GM19468 (cell line): ENCODE results near the gene CTTN.

Experiments
- ATAC-seq: cut with Tn5 transposase; IDR thresholded peaks from one replicate; pipeline ENCODE4 v1.9.1; 2021; ENCODE audit warnings: mild to moderate bottlenecking, moderate library complexity, moderate number of reproducible peaks; ENCODE audit not compliant: unreplicated experiment; ENCODE audit errors: extremely low read depth

Gene CTTN

GRCh38 chr11:70423523-70424505, 25.5 kb downstream of the CTTN start:
- no peak for ATAC-seq

DNA sequence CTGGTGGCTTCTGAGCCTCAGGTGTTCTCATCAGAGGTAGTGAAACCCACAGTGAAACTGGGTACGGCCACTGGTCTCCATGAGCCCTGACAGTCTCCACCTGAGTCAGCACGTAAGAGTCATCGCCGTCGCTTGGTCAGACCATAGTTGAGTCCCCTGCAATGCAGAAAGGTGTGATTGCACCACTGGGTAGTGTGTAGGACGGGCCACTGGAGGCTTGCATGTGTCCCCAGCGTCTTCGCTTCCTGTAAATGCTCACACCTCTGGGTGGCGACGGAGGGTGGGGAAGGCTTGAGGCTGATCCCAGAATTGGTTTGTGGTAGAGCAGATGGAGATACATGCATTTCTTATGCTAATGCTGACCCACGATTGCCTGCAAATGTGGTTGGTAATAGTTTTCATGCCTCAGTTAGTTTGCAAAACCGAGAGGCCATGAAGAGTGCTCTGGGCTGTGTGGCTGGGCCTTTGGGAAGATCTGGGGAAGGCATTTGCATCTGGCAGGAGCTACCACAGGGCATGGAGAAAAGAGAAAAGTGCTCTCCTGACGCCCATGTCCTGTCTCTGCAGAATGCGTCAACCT, 26.5 kb downstream of the CTTN start:
- no peak for ATAC-seq

- no peak for ATAC-seq
Observed at GRCh38 chr11:70427436-70427835, 29.1 kb downstream of the CTTN start.

DNA sequence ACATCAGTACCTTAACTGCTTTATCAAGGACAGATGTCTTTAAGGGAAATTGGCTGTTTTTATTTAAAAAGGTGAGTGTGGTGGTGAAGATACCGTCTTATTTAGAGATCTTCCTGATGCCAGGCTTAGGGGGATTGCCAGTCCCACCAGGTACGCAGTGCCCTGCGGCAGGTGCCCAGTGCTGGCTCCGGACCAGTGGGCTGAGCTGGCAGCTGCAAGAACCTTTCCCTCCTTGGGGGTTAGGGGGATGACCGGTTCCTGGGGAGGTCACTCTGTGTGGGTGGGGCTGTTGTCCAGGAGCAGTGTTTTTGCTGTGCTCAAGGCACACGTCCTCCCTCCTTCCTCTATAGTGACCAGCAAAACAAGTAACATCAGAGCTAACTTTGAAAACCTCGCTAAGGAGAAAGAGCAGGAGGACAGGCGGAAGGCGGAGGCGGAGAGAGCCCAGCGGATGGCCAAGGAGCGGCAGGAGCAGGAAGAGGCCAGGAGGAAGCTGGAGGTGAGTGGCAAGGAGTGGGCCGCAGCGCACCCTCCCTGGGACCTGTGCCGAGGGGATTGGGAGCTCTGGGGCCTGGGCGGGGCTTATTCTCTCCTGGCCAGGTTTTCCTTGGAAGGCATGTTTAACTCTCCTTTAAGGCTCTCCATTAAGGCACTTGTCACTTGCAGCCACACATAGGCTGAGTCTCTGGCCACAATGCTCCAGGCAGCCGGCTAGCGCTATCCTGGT, 30.5 kb downstream of the CTTN start:
- no peak for ATAC-seq

DNA sequence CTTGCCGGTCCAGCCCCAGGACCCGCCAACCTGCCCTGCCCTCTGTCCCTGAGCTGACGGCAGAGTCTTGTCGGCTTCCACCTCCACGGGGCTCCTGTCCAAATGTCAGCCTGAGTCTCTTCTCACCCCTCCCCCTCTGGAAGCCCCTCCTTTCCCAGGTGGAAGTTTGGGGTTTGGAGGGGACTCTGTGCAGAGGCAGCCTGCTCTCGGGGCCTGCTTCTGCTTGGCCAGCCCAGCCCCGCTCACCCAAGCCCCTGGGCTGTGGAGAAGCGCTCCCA, 31.0 kb downstream of the CTTN start:
- ATAC-seq, result no peak

- ATAC-seq, result no peak
Observed at GRCh38 chr11:70429724-70430521, 31.6 kb downstream of the CTTN start.

DNA sequence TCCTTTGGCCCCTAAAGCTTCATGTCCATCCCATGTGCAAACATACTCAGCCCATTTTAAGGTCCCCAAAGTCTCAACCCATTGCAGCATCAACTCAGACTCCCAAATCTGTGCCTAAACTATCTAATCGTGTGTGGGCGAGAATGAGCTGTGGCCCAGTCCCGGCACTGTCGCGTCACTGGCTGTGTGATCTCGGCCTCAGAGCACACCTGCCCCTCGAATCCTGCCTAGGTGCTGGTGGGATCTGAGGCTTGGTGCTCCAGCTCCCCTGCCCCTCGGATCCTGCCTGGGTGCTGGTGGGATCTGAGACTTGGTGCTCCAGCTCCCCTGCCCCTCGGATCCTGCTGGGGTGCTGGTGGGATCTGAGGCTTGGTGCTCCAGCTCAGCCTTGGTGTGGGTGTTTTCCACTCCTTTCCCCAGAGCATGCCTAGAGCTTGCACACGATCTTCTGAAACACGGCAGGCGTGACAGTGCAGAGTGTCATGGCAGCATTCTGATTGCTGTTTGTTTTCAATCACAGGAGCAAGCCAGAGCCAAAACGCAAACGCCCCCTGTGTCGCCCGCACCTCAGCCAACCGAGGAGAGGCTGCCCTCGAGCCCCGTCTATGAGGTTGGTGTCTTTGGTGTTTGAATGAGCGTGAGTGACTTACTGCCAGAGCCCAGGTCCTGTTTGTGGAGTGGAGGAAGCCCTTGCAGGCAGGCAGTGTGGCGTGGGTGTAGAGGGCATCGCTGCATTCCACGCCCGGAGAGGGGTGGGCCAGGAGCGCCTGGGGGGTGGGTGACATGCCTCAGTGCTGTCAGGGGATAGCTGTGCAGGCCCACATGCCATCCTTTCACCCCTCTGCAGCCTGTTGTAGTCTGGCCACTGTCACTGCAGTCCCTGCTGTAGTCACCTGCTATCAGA, 32.6 kb downstream of the CTTN start:
- ATAC-seq, result no peak

- no peak for ATAC-seq
Observed at GRCh38 chr11:70431611-70432010, 33.3 kb downstream of the CTTN start.

DNA sequence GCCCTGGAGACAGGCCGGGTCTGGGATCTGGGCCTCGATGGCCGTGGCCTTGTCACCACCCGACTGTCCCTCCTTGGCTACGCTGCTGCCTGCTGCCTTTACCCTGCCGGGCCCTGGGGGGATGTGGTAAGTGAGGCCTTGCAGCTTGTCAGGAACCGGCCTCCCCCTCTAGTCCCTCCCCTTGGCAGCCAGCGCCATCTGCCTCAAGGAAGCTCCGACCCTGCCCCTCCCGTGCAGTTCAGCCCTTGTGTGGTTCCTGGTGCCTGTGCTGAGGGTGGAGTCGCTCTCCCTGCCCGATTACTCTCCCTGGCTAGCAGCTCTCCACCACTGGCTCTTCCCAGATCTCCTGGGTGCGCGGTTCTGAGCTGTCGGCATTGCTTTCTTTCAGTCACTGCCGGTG, 33.7 kb downstream of the CTTN start:
- no peak for ATAC-seq

GRCh38 chr11:70432580-70432979, 34.3 kb downstream of the CTTN start:
- no peak for ATAC-seq

DNA sequence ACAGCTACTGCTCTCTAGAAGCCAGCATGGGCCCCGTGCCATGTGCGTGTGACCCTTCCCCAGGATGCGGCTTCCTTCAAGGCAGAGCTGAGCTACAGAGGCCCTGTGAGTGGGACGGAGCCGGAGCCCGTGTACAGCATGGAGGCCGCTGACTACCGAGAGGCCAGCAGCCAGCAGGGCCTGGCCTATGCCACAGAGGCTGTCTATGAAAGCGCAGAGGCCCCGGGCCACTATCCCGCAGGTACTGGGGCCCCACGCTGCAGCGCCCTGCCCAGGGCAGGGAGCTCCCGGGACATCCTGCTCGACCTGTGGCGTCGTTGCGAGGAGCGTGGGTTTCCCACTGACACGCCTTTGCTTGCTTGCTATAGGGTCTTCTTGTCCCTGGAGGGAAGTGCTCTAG, 34.7 kb downstream of the CTTN start:
- ATAC-seq, result no peak

DNA sequence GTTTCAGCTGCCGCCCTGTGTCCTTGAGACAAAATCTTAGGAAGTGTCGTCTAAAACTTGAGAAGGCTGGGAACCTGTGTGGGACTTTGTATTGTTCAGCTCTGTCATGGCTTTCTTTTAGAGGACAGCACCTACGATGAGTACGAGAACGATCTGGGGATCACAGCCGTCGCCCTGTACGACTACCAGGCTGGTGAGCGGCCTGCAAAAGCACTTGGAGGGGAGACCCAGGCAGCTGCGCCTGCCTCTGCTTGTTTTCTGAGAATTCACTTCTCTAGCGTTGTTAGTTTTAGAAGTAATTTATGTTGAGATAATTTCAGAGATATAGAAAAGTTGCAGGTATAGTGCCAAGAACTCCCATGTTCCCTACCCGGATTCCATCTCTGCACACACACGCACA, 35.2 kb downstream of the CTTN start:
- no peak for ATAC-seq

GRCh38 chr11:70433966-70434812, 35.9 kb downstream of the CTTN start:
- no peak for ATAC-seq

- no peak for ATAC-seq
Observed at GRCh38 chr11:70434813-70435278, 36.5 kb downstream of the CTTN start.

GRCh38 chr11:70435361-70435760, 37.0 kb downstream of the CTTN start:
- no peak for ATAC-seq

GRCh38 chr11:70435765-70436500, 37.6 kb downstream of the CTTN start:
- no peak for ATAC-seq

GRCh38 chr11:70436501-70436860, 38.2 kb downstream of the CTTN start:
- no peak for ATAC-seq
